Activated CD4-positive, alpha-beta T cell treated with anti-CD3 and anti-CD28 coated beads, Interleukin-2, Interleukin-4, amounts not matched to agents 100 ng/mL and 50 ng/mL, durations not matched to agents 16 hours and 8 hours (primary cell): ENCODE measurements around the gene STN1.

Experiments
- DNase-seq: peaks from one replicate; pipeline ENCODE4 v3.0.0-alpha.2; 2020; ENCODE audit warnings: low spot score

The STN1 gene

DNA sequence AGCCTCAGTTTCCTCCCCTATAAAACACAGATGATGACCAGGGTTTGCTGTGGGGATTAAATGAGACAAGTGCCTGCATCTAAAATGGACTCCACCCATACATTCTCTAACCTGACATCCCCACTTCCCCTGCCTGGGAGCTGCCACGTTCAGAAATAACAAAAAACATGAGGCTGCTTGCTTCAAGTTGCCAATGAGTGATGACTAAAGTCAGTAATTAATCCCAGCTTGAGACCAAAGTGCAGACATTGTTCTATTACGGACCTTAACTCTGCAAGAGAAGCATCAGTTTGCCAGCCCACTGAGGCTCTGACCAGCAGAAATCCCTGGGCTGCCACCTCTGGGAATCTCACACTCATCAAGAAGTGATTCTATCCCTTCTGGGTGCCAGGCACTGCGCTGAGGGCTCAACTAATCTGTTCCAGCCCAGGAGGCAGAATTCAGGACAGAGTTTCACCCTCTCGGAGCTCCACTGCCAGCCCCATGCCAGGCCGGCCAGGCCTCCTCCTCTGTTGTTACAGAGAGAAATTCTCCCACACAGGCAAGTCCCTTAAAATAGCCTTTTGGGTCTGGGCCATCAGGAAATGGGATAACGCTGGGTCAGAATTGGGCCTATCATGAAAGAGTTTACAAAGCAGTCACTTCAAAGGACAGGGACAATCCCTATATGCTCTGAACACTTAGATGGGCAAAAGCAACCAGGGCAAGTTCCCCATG lies 74.0 kb downstream of the STN1 start:
- no peak for DNase-seq

DNA sequence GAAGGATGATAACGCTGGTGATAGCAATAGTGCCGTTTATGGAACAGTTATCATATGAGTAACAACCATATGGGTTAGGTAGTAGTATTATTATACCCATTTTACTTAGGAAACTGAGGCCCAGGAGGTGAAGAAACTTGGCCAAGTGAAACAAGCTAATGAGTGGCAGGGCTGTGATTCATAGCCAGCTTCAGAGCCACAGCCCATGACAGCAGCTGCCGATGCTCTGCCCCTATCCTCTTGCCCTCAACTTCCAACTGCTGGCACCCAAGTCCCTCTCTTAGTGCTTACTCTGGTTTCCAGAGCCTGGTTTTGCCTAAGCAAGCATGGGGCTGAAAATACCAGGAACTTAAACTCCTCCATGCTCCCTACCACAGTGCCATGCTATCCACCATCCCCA lies 74.9 kb downstream of the STN1 start:
- DNase-seq: peak; percentile 15

DNA sequence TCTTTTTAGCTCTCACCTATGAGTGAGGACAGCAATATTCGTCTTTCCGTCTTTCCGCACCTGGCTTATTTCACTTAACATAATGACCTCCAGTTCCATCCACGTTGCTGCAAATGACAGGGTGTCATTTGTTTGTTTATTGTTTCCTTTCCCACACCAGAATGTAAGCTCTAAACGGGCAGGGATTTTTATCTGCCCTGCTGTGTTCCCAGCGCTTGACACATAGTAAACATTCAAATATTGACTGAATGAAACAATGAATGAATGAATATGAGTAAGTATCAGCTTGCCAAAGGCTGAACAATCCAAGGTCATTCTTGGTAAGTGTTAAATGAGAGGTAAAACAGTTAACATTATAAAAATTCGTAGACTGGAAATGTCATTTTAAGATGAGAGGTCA lies 75.4 kb downstream of the STN1 start:
- DNase-seq: no peak

DNA sequence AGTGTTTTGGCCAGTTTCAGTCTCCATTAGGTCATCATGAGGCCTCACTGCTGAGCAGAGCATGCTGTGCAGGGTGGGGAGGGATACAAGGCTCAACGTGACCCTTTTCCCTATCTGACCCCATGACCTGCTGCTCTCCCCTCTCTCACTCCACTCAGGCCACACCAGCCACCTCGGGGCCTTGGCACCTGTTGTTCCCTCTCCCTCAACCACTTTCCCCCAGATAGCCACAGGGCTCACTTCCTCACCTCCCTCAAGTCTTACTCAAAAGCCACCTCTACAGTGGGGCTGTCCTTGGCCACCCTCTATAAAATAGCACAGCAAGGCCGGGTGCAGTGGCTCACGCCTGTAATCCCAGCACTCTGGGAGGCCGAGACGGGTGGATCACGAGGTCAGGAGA lies 76.5 kb downstream of the STN1 start:
- no peak for DNase-seq

DNA sequence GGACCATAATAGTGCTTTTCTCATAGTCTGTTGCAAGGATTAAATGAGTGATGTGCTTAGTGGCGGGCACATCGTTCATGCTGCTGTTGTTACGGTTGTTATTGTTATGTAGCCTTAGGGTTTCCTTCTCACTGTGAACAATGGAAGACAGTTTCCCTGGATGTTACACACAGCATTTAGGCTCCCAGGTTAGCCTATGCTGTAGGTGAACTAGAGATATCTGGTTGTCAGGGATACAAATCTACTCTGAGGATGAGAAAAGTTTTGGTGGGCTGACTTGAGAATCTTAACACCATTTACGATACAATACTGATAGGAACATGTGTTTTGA lies 77.3 kb downstream of the STN1 start:
- no peak for DNase-seq

DNA sequence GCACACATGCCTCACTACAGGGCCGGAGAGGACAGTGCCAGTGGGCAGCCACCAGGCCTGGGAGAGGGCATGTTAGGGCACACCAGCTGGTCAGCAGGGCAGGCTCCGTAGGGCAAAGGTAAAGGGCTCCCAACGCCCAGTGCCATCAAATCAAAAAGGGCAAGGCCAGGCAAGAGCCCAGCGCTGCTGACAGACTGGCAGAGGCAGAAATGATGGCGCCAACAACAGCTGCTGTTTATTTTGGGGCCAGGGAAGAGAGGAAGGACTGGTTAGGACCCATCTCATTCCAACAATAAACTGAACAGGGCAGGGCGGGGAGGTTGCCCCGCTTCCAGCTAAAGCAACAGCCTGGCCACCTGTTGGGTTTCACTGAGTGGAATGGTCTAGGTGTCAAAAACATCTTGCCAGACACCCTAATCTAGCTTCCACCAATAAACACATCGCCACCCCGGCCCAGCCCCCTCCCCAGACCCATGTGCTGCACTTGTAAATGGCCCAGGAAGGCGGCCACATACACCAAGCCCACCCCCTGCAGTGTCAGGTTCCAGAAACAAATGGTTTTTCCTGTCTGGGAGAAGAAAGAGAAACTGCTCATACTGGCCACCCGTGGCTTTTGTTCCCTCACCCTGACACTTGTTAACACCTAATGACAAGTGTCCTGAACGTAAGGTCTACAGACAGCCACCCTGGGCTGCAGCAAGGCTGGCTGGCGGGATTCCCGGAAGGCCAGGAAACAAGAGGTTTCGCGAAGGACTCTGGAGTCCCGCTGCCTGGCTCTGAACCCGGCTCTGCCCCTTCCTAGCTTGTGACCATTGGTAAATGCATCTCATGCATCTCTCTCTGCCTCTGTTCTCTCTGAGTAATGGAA lies 77.9 kb downstream of the STN1 start:
- no peak for DNase-seq

DNA sequence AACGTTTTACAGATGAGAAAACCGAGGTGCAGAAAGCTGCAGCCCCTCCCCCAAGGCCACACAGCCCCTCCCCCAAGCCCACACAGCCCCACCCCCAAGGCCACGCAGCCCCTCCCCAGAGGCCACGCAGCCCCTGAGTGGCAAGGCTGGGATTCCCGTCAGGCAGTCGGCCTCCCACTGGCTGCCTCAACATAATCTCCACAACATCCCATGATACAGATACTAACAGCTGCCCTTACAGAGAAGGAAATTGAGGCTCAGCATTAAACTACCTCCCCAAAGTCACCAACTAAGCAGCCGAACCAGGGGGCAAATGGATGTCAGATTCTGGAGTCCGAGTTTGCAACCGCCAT lies 78.5 kb downstream of the STN1 start:
- DNase-seq: no peak

DNA sequence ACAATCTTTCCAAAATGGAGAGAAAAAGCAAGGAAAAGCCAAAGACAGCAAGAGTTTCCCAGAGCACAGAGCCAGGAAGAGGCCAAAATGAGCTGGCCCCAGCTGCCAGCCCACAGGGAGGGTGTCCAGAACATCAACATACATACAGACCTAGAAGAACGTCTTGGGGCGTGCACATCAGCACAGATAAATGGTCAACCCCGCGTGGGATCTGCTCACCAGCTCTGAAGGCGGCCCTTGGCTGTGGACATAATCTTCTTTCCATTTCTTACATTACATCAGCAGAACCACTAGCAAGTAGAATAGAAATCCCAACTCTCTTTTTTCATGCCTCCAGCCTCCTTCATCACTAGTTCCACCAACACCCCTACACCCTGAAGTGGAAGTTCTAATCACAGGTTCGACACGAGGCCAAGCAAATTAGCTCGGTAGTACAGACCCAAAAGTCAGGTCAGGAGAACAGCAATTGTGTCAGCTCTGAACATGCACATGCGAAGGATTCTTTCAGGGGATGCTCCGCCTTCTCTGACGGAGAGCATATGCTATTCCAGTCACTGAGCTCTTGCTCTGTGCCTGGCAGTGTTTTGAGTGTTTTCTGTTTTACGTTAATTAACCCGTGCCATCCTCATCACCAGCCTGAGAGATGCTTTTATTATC lies 79.0 kb downstream of the STN1 start:
- no peak for DNase-seq

DNA sequence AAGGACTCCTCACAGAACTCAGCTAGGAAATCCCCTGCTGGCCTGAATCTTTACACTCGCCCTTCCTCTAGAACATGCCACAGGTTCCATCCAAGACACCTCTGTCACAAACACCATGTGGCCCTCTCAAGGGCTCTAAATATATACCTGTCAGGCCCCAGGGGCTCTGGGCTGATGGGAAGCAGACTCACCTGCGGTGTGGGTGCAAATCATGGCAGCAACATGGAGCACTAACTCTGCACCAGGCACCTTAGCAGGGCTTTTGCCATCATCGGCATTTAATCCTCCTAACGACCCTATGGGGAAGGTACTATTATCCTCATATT lies 80.0 kb downstream of the STN1 start:
- DNase-seq: no peak

DNA sequence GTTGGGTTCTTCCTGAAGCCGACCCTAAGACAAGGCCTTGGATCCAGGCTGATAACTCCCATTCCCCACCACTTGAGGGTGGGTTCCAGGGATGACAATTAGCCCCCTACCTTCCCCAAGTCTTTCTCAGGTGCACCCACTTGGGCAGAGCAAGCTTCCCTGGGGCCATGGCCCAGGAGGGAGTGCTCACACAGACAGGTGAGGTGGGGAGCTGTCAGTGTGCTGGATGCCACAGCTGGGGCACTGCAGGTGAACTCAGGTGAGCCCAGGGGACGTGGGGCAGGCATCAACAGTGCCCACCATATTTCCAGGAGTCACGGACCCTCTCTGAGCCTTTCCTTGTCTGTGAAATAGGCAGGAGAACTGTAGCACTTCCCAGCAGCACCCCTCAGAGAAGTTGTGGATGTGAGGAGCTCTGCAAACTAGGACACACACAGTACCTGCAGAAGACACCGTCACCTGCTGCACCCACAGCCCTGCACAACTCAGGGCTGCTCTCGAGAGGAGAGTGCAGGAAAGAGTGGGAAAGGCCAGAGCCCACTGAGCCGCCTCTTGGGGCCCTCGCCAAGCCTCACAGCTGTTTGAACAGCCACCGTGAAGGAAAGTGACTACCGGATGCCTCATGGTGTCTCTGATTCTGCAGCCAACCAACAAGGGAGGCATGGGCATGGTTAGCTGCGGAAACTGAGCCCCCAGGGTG lies 80.5 kb downstream of the STN1 start:
- no peak for DNase-seq

DNA sequence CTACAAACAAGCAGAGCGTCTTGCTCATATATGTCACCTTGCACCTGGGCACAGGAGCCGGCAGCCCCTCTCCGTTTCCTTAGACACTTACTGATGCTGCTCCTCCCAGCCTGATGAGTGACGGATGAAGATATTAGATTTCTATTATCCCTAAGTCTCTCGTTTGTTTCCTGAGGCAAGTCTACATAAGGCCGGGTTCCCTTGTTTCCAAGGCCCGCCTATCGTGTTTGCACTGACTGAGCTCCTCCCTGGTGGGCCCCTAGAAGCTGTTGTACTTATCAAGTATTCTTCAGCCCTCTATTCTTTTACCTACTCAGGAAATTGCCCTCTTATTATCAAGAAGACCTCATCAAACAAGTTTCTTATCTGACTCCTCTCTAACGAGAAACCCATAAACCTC lies 81.1 kb downstream of the STN1 start:
- DNase-seq: no peak

DNA sequence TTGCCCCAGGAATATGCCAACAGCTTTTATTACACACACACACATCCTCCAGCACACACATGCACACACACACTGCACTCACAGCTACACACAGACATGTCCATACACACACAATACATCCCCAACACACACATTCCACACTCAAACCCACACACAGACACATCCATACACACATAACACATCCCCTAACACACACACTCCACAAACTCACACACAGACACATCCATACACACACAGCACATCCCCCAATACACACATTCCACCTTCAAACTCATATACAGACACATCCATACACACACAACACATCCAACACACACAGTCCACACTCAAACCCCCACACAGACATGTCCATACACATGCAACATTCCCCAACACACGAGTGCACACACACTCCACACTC lies 81.7 kb downstream of the STN1 start:
- DNase-seq: no peak

DNA sequence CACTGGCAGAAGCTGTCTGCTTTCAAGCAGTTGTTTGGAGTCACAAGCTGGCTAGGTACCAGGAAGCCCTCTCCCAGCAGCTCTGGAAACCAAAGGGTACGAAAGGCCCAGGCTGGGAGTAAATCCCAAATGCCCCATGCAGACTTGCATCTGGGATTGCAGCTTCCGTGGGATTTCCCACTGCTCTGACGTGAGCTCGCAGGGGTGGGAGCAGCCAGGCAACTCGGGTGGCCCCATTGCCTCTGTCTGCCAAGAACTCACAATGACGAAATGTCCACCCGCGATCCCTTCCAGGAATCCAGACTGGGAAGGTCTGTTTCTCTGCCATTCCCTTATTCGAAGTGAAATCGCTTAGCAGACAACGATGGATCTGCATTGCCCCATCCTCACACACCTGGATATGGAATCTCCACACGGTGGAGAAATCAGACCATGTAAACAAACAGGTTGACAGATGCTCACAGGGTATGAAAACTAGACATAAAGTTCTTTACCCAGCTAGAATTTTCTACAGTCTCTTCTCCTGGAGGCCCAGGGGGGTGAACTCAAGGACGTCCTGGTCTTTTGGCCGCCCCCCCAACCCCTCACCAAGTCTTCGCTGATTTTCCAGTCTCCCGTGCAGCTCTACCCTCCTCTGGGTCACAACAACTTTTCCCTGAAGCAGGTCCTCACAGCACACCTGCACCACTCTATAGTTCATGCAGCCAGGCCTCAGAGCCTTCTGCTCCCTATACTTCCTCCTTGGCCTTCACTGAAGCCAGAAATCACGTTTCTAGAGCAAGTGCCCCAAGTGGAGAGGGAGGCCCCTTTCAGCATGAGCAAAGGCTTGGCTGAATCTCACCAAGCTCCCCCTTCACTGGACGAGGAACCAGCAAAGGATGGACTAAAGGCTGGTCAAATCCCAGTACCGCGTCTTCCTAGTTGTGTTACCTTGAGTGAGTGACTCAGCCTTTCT lies 82.6 kb downstream of the STN1 start:
- DNase-seq: no peak

DNA sequence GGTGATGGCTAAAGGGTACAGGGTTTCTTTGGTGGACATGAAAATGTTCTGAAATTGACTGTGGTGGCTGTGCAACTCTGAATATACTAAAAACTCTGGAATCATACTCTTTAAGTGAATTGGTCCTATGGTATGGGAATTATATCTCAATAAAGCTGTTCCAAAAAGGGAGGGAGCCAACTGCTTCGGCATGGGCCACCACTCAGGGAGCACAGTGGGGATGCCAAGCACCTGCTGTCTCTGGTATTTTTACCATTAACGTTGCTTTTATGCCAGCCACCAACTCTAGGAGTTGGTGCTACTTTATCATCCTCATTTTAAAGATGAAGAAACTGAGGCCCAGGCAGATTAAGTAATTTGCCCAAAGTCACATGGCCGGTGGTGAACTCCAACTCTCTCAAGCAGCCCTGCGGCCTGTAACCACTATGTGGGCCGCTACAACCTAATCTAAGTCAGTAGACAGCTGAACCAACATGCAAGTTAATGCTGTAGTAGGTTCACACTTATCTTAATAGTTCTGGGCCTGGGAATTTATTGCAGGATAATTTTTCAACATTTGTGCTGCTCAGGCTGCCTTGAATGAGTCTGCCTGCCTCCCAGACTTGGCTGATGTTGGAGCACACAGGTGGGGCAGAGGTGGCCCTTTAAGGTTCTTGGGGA lies 83.4 kb downstream of the STN1 start:
- DNase-seq: no peak

DNA sequence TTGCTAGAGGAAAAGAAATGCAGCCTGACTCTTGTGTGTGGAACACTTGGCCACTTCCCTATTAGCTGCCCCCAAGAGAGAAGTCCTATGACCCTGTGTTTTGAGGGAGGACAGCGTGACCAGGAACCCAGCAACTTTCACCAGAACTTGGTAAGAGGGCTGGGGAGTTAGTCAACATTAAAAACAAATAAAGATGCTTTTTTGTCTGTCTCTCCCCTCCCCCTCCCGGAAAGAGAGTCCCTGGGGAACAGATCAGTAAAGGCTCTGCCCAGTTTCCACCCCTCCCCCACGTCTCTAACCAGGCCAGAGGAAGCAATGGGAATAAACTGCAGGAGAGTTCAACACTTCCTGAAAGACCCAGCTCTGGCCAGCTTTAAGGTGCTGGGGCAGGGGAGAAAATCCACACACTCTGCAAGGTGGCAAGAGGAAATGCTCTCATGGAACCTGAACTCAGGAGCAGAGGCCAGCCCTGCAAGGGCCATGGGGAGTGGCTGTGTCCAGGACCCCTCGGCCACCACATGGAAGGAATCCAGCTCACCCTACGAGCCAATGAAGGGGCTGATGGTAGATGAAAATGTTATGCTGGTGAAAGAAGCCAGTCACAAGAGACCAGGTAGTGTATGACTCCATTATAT lies 84.1 kb downstream of the STN1 start:
- DNase-seq: no peak

DNA sequence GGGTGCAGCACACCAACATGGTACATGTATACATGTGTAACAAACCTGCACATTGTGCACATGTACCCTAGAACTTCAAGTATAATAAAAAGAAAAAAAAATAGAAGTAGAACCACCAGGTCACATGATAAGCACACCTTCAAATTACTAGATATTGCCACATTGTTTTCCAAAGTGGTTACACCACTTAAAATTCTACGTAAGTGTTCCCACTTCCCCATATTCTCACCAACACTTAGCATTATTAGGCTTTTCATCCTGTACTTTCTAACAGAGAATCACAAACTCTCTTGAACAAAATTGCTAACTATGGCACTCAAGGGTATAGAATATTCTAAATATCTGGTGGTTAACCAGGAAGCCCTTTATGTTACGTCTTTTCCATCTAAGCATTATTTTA lies 85.2 kb downstream of the STN1 start:
- no peak for DNase-seq
